Esophagus (tissue), 2 donors: ENCODE measurements around the gene PI4K2B. TPM values are rescaled to one million over a fixed set of nuclear protein-coding genes. Genes with fewer than 3 reads are reported as not detected.
A peak's percentile ranks its signal among the peaks of the same experiment; 100 is the strongest.
"Not testable (repeated sequence)": the region's sequence is repeated elsewhere in the genome, so short reads cannot be mapped to it uniquely, and the experiment has no call there.

ENCODE experiments used
- H3K27ac ChIP-seq, 2 donors: one replicate each; pipeline ENCODE4 v1.5.1; 2013; ENCODE audit warnings: low read depth in 2 of 2, mild to moderate bottlenecking in 2 of 2, inconsistent platforms in 1 of 2, low read length in 1 of 2, moderate library complexity in 1 of 2
- H3K27me3 ChIP-seq, 2 donors: one replicate each; pipeline ENCODE4 v1.6.1; 2013; ENCODE audit warnings: low read length in 2 of 2, control low read depth in 1 of 2, mild to moderate bottlenecking in 1 of 2; ENCODE audit not compliant: insufficient read depth in 2 of 2, control insufficient read depth in 1 of 2
- H3K36me3 ChIP-seq, 2 donors: one replicate each; pipeline ENCODE4 v1.6.1; 2013; ENCODE audit warnings: low read length in 1 of 2; ENCODE audit not compliant: control insufficient read depth in 2 of 2, insufficient read depth in 2 of 2
- H3K4me1 ChIP-seq, 2 donors: one replicate each; pipeline ENCODE4 v1.6.1; 2013; ENCODE audit warnings: low read length in 1 of 2; ENCODE audit not compliant: control insufficient read depth in 2 of 2, insufficient read depth in 2 of 2
- H3K4me3 ChIP-seq, 2 donors: one replicate each; pipeline ENCODE4 v1.5.1; 2013; ENCODE audit warnings: low read length in 2 of 2, mild to moderate bottlenecking in 2 of 2, low read depth in 1 of 2, moderate library complexity in 1 of 2
- H3K9me3 ChIP-seq, 2 donors: one replicate each; pipeline ENCODE4 v1.6.1; 2013; ENCODE audit warnings: mild to moderate bottlenecking in 2 of 2, low read depth in 1 of 2, low read length in 1 of 2, moderate library complexity in 1 of 2; ENCODE audit not compliant: control insufficient read depth in 2 of 2, insufficient read depth in 1 of 2
- WGBS, 2 donors: extraction: QIAGEN DNeasy Blood & Tissue Kit; methylation state at CpG; one replicate each; pipeline ENCODE4 v1.1.7; 2013; 5-methylcytosine and 5-hydroxymethylcytosine counted together
- polyA plus RNA-seq, 2 donors: library from polyadenylated mRNA; stranded (reverse); fragments of 200-250 nt; gene quantifications; one replicate each; pipeline ENCODE4 v1.2.3, GENCODE V29; 2013
- donor health status: healthy with polysubstance abuse.
- donor health status: Bipolar disorder and iron deficiency.

Gene PI4K2B
- polyA plus RNA-seq, 2 donors = 7.3 to 11.6 TPM

DNA sequence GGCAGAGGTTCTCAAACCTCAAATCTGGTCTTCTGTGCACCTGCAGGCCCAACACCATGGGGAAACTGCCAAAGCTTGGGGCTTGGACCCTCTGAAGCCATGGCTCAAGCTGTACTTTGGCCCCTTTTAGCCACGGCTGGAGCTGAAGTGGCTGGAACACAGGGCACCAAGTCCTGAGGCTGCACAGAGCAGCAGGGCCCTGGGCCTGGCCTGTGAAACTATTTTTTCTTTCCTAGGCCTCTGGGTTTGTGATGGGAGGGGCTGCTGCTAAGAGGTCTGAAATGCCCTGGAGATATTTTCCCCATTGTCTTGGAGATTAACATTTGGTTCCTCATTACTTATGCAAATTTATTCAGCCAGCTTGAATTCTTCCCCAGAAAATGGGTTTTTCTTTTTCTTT, 18.3 kb upstream of the PI4K2B start:
- Histone ChIP-seq H3K4me3 (no peak overlapping the region), H3K36me3 (no peaks in the 10 kb centered on the region), H3K9me3 (peaks cover 0 to 5% of the 10 kb centered on the region in 2 donors), H3K4me1 (no peaks in the 10 kb centered on the region), H3K27ac (no peak overlapping the region), H3K27me3 (no peaks in the 10 kb centered on the region)
- WGBS, 2 donors = 81 to 88% methylated on average over 1 of the region's 1 CpG

DNA sequence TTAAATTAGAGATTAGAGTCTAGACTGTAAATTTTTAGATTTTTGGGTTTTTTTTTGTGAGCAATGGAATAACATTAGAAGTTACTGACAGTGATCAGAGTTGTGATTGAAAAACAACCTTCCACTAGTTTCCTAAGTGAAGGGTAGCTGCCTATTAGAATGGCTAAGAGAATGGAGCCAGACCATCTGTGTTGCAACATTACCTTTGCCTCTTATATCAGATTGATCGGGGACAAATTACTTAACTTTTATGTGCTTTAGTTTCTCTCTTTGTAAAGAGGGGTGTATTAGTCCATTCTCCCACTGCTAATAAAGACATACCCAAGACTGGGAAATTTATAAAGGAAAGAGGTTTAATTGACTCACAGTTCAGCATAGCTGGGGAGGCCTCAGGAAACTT, 12.5 kb upstream of the PI4K2B start:
- H3K4me1 ChIP-seq = no peaks in the 10 kb centered on the region
- no peaks in the 10 kb centered on the region for H3K27me3 ChIP-seq
- peaks cover 2 to 11% of the 10 kb centered on the region in 2 donors for H3K9me3 ChIP-seq
- H3K27ac ChIP-seq = no peak overlapping the region
- no peaks in the 10 kb centered on the region for H3K36me3 ChIP-seq
- no peak overlapping the region for H3K4me3 ChIP-seq
- 93 to 100% methylated on average over 1 of the region's 1 CpG for WGBS, 2 donors

DNA sequence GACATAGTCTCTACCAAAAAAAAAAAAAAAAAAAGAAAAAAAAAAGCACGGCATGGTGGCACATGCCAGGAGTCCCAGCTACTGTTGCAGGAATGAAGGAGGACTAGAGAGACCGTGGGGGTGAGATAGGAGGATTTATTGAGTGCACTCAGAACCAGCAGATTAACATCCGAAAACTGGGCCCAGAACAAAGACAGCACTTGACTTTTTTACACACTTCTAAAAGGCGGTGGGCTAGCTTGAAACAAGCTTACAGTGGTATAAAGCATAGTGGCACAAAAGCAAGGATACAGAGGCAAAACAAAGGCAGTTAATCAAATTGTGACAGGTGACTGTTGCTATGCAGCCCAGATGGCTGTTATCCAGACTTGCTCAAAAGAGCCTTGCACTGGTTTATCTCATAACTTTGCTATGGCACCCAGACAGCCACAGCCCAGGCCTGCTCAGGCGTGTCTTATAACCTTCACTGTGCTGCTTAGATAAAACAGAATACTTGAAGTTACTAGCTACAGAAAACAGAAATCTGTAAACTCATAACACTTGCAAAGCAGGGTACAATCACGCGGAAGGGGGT, 9.9 kb upstream of the PI4K2B start:
- no peak overlapping the region for H3K27ac ChIP-seq
- no peak overlapping the region for H3K4me3 ChIP-seq
- WGBS, 2 donors = 82 to 85% methylated on average over 7 of the region's 7 CpGs
- no peaks in the 10 kb centered on the region for H3K27me3 ChIP-seq
- no peaks in the 10 kb centered on the region for H3K4me1 ChIP-seq
- no peaks in the 10 kb centered on the region for H3K36me3 ChIP-seq
- peaks cover 2 to 11% of the 10 kb centered on the region in 2 donors for H3K9me3 ChIP-seq

DNA sequence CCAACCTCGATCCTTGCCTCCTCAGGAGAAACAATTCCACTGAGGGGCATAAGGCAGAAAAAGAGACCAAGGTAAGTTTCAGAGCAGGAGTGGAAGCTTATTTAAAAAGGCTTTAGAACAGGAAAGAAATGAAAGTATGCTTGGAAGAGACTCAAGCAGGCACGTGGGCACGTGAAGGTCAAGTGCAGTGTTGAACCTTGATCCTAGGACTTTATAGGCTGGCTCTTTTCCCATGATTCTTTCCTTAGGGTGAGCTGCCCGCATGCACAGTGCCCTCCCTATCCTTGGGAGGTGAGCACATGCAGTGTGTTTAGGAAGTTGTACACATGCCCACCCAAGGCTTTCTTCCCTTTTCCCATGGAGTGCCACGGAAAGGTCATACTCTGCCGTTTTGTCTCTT, 4.0 kb upstream of the PI4K2B start:
- H3K4me3 ChIP-seq = no peak overlapping the region
- H3K4me1 ChIP-seq = no peaks in the 10 kb centered on the region
- no peak overlapping the region for H3K27ac ChIP-seq
- H3K36me3 ChIP-seq = no peaks in the 10 kb centered on the region
- peaks cover 0 to 7% of the 10 kb centered on the region in 2 donors for H3K9me3 ChIP-seq
- WGBS, 2 donors = 86 to 88% methylated on average over 6 of the region's 6 CpGs
- no peaks in the 10 kb centered on the region for H3K27me3 ChIP-seq

DNA sequence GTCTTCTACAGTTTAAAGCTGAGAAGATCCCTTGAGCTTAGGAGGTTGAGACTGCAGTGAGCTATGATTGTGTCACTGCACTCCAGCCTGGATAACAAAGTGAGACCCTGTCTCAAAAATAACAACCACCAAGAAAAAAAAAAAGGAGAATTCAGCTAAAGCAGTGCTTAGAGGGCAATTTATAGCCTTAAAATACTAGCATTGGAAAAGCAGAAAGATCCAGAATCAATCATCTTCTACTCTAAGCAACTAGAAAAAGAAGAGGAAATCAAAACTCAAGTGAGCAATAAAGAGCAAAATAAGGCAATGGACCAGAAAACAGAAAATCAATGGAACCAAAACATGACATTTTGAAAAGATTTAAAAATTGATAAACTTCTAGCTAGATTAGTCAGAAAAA, 639 bp upstream of the PI4K2B start:
- Histone ChIP-seq H3K4me1 (no peaks in the 10 kb centered on the region), H3K4me3 (peak overlapping the region in 1 of 2 donors; percentile 86), H3K27ac (no peak overlapping the region), H3K36me3 (no peaks in the 10 kb centered on the region), H3K9me3 (peaks cover 0 to 4% of the 10 kb centered on the region in 2 donors), H3K27me3 (no peaks in the 10 kb centered on the region)

DNA sequence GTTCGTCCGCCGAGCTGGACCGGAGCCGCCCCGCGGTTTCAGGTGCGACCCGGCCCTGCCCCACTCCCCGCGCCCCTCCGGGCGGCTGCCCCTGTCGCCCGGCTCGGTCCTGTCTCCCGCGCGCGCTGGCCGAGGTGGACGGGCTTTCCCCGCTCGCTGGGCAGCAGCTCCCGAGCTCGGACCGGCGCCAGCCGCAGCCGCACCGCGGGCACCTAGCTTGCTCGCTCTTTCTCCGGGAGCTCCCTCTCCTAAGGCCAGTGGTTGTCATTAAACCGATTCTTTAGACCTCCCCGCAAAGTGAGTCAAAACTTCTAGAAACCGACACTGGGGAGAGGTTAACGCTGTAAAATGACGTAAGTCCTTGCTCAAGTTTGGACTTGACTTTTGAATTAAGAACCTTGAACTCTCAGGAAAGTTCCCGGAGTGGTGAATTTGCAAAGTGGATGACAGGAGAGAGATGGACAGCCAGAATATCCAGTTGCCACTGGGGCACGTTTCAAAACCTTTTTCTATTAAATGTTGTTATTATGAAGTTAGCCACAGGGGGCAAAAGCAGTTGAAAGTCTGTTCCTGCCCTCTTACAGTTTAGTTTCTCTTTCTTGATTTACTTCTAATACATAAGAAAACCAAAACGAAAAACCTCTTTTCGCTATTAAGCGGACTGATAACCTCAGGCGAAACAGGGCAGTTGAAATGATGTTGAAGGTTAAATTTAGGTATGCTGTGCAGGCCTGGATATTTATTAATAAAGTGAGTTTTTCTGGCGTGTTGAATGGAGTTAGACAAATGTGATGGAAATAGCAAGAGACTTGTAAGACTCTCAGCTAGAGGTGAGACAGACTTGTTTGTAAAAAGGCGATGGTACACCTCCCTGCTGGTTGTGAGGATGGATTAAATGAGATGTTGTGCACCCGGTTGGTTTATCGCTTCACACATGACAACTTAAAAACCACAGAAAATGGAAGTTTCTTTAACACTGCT, 847 bp downstream of the PI4K2B start:
- H3K9me3 ChIP-seq = peaks cover 0 to 4% of the 10 kb centered on the region in 2 donors
- peak overlapping the region; percentile 80 to 86 for H3K4me3 ChIP-seq
- no peaks in the 10 kb centered on the region for H3K36me3 ChIP-seq
- H3K27ac ChIP-seq = peak overlapping the region; percentile 93 to 98
- peaks cover 0 to 6% of the 10 kb centered on the region in 2 donors for H3K4me1 ChIP-seq
- WGBS, 2 donors = 2% methylated on average over 41 to 49 of the region's 49 CpGs
- no peaks in the 10 kb centered on the region for H3K27me3 ChIP-seq

DNA sequence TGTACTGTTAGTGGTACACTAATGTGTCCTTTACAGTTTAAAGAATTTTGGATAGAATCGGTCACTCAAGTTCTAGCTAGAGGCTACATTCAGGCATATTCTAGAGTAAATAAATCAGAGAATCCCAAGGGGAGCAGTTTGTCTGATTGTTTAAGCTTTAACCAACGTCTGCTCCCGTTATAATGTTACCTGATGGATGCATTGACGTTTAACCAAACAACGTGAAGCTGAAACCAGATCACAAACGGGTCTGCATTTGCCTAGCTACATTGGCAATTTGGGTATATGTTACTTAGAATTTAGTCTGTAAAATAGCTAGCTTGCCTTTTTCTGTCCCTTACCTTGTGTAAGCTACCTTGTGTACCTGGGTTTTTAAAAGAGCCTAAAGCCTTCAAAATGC, 1.6 kb downstream of the PI4K2B start:
- no peaks in the 10 kb centered on the region for H3K9me3 ChIP-seq
- H3K27ac ChIP-seq = no peak overlapping the region
- WGBS, 2 donors = 16 to 23% methylated on average over 6 of the region's 6 CpGs
- H3K4me3 ChIP-seq = peak overlapping the region in 1 of 2 donors; percentile 86
- H3K4me1 ChIP-seq = peaks cover 0 to 6% of the 10 kb centered on the region in 2 donors
- no peaks in the 10 kb centered on the region for H3K36me3 ChIP-seq
- H3K27me3 ChIP-seq = no peaks in the 10 kb centered on the region

DNA sequence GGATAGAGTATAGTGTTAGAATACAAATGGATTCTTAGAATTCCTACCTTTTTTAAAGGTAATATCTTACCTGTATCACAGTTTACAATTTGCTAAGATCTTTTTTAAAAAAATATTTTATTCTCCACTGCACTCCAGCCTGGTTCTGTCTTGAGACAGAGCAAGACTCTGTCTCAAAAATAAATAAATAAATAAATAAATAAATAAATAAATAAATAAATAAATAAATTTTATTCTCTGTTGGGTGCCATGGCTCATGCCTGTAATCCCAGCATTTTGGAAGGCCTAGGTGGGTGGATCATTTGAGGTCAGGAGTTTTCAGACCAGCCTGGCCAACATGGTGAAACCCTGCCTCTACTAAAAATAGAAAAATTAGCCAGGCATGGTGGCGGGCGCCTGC, 2.2 kb downstream of the PI4K2B start:
- H3K27ac ChIP-seq, H3K4me3 ChIP-seq, H3K4me1 ChIP-seq, H3K36me3 ChIP-seq, H3K9me3 ChIP-seq, H3K27me3 ChIP-seq: not testable (repeated sequence)
- 96 to 98% methylated on average over 2 of the region's 2 CpGs for WGBS, 2 donors

DNA sequence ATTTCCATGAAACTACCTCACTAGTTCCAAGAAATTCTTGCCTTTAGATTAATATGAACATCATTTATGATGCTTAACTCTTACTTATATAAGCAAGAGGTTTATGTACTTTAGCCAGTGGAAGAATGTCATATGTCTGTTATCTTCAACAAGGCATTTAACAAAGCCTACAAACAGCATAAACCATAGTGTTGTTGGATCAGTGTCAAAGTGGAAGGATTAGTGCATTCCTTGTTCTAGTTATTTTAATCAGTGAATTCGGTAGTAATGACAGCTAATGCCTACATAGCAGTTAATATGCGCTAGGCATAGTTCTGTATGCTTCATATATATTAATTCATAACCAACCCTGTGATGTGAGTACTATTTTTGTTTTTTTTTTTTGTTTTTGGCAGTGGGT, 3.1 kb downstream of the PI4K2B start:
- Histone ChIP-seq H3K27me3 (no peaks in the 10 kb centered on the region), H3K27ac (no peak overlapping the region), H3K9me3 (no peaks in the 10 kb centered on the region), H3K4me1 (peaks cover 0 to 6% of the 10 kb centered on the region in 2 donors), H3K4me3 (no peak overlapping the region), H3K36me3 (no peaks in the 10 kb centered on the region)
- 81 to 84% methylated on average over 2 of the region's 2 CpGs for WGBS, 2 donors
